GM19351 (cell line): ENCODE data around the gene SNRPA1.

ENCODE experiments used
- ATAC-seq: cut with Tn5 transposase; IDR thresholded peaks from one replicate; pipeline ENCODE4 v1.9.1; 2021; ENCODE audit warnings: mild to moderate bottlenecking, moderate library complexity; ENCODE audit not compliant: unreplicated experiment

Gene SNRPA1

GRCh38 chr15:101244036-101244781 lies 50.8 kb downstream of the SNRPA1 start:
- ATAC-seq: no peak

GRCh38 chr15:101243420-101243819 lies 51.6 kb downstream of the SNRPA1 start:
- no peak for ATAC-seq

- no peak for ATAC-seq
Observed at GRCh38 chr15:101242999-101243336, 52.1 kb downstream of the SNRPA1 start.

GRCh38 chr15:101242160-101242998 lies 52.7 kb downstream of the SNRPA1 start:
- peak; percentile 83 for ATAC-seq

GRCh38 chr15:101240358-101240757 lies 54.7 kb downstream of the SNRPA1 start:
- no peak for ATAC-seq

- ATAC-seq: no peak
Observed at GRCh38 chr15:101239724-101240136, 55.3 kb downstream of the SNRPA1 start.

GRCh38 chr15:101237251-101237650 lies 57.8 kb downstream of the SNRPA1 start:
- ATAC-seq: no peak

GRCh38 chr15:101233651-101234280 lies 61.3 kb downstream of the SNRPA1 start:
- no peak for ATAC-seq

- ATAC-seq: no peak
Observed at GRCh38 chr15:101232677-101233076, 62.4 kb downstream of the SNRPA1 start.
